Measurements from ENCODE around the gene ZNF775. TPM values are rescaled to one million over a fixed set of nuclear protein-coding genes. Genes with fewer than 3 reads are reported as not detected.

The ZNF775 gene
- total RNA-seq, 1 donor from 2014 or later = 8.6 TPM

DNA sequence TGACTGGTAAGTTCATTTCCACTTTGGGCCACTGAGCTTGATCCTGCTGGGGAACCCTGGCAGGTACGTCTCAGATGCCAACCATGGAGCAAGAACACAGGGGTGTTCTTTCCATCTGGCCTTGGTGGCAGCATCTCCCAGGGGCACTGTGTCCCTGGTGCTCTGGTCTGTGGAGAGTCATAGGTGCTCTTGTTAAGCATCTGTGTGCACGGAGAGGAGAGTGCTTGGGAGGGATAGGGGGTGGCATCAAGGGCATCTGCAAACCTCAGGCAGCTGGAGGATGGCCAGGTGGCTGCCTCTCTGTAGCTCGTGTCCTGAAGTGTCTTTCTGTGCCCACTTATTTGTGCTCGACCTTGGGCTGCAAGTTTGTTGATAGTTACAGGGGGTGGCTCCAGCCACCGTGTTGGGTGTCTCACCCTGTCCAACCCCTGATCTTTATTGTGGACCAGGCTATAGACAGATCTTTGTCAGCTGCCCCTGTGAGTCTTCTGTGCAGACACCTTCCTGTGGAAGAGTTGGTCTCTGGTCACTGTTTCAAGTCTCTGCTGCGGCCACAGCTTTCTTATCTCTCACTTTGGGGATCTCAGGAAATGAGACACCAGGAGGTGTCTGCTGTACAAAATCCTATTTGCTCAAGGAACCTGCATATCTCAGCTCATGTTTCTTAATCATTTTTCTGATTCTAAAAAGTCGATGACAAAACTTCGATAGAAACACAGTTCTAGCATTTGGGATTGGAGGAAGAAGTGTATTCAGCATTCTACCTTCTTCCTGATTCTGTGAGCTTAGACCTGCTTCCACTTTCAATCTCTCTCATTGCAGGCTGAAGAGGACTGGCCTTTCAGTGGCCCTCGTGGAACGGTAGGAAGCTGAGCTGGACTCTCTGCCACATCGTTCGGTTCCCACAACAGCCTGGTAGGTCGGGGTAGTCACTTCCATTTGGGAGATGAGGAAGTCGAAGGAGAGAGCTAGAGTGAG lies 54.1 kb downstream of the ZNF775 start:
- H3K4me3 ChIP-seq (ENCODE audit: low read depth, low read length) = no peak overlapping the region
- TF ChIP-seq, protein P1, sequence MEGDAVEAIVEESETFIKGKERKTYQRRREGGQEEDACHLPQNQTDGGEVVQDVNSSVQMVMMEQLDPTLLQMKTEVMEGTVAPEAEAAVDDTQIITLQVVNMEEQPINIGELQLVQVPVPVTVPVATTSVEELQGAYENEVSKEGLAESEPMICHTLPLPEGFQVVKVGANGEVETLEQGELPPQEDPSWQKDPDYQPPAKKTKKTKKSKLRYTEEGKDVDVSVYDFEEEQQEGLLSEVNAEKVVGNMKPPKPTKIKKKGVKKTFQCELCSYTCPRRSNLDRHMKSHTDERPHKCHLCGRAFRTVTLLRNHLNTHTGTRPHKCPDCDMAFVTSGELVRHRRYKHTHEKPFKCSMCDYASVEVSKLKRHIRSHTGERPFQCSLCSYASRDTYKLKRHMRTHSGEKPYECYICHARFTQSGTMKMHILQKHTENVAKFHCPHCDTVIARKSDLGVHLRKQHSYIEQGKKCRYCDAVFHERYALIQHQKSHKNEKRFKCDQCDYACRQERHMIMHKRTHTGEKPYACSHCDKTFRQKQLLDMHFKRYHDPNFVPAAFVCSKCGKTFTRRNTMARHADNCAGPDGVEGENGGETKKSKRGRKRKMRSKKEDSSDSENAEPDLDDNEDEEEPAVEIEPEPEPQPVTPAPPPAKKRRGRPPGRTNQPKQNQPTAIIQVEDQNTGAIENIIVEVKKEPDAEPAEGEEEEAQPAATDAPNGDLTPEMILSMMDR (conservative IDR thresholded peaks at IDR 0.05; ENCODE audit: low read depth, low read length) = no peak
- DNase-seq (ENCODE audit: low read depth) = no peak

DNA sequence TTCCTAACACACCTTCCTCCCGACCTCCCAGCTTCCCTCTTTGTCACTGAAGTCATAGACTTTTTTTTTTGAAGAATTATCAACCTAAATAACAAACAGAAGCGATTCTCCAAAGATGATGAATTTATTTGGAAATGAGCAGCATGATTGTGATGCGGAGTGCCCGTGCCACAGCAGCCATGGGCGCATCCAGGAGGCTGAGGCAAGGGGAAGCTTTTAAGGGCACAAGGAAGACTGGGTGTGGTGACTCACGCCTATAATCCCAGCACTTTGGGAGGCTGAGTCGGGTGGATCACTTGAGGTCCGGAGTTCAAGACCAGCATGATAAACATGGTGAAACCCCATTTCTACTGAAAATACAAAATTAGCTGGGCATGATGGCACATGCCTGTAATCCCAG lies 55.1 kb downstream of the ZNF775 start:
- no peak for DNase-seq (ENCODE audit: low read depth)
- no peak overlapping the region for H3K4me3 ChIP-seq (ENCODE audit: low read depth, low read length)
- TF ChIP-seq, protein P1 (conservative IDR thresholded peaks at IDR 0.05; ENCODE audit: low read depth, low read length) = no peak

DNA sequence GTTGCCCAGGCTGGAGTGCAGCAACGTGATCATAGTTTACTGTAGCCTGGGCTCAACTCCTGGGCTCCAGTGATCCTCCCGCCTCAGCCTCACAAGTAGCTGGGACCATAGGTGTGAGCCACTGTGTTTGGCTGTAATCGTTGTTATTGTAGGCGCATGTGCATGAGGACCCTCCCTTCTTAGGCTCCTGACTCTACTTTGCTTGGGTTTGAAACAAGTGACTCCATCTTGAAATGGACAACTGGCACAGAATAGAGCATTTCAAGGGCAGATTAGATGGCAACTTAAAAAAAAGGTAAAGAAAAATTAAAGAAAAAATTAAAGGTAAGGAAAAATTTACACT lies 55.9 kb downstream of the ZNF775 start:
- no peak for DNase-seq (ENCODE audit: low read depth)
- TF ChIP-seq, protein P1 (conservative IDR thresholded peaks at IDR 0.05; ENCODE audit: low read depth, low read length) = no peak

DNA sequence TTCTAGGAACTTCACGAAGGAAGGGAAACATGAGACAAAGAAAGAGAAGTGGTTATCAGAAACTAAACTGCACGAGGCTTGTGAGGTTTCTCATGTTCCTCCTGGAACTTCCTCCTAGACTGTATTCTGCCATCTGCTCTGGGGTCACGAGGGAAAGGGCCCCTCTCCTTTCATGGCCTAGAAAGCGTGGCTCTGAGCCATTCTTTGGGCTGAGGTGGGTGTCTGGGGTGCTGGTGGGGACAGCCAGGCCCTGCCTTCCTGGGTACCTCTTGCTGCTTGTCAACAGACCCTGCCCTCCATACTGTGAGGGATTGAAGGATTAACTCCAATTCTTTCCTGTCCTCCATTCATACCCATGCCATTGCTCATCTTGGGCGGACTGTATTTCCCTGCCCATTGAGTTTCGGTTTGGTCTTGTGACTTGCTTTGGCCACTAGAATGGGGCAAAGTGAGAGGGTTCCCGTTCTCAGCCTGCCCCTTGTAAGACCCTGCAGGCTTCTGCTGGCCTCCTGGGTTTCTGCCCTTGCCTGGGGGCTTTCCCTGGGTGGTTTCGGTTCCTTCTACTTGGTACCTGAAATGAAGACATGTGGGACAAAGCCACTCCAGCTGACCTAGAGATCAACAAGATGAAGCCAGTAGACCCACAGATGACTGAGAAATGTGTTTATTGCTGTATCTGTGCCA lies 56.4 kb downstream of the ZNF775 start:
- H3K4me3 ChIP-seq (ENCODE audit: low read depth, low read length) = no peak overlapping the region
- no peak for DNase-seq (ENCODE audit: low read depth)
- TF ChIP-seq, protein P1 (conservative IDR thresholded peaks at IDR 0.05; ENCODE audit: low read depth, low read length) = no peak

More for the DNA sequence above, 55.9 kb downstream of the ZNF775 start:
- no peak overlapping the region for H3K4me3 ChIP-seq (ENCODE audit: low read depth, low read length)

DNA sequence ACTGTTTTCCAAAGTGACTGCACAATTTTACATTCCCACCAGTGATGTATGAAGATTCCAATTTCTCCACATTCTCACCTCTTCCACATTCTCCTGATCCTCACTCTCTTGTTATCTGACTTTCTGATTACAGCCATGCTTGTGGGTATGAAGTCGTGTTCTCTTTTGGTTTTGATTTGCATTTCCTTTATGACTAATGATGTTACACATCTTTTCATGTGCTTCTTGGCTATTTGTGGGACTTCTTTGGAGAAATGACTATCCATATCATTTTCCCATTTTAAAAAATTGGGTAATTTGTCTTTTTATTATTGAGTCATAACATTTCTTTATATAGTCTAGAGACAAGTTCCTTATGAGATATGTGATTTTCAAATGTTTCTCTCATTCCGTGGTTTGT lies 60.8 kb downstream of the ZNF775 start:
- TF ChIP-seq, protein P1 (conservative IDR thresholded peaks at IDR 0.05; ENCODE audit: low read depth, low read length) = no peak
- no peak overlapping the region for H3K4me3 ChIP-seq (ENCODE audit: low read depth, low read length)
- no peak for DNase-seq (ENCODE audit: low read depth)

DNA sequence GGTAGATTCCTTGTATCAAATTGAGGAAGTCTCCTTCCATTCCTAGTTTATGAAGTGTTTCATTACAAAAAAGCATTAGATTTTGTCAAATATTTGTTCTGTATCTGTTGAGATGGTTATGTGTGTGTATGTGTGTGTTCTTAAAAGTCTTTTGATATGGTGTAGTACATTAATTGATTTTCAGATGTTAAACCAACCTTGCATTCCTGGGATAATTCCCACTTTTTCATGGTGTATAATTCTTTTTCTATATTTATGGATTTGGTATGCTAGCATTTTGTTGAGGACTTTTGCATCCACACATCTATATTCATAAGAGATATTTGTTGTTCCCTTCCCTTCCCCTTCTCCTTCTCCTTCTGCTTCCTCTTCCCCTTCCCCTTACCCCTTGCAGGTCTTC lies 62.4 kb downstream of the ZNF775 start:
- TF ChIP-seq, protein P1 (conservative IDR thresholded peaks at IDR 0.05; ENCODE audit: low read depth, low read length) = no peak
- DNase-seq (ENCODE audit: low read depth) = no peak
- no peak overlapping the region for H3K4me3 ChIP-seq (ENCODE audit: low read depth, low read length)

All from epithelial cell of proximal tubule (primary cell).